Left ventricle myocardium inferior (tissue), 1 donor: ENCODE measurements around the gene KIF1C. TPM values are rescaled to one million over a fixed set of nuclear protein-coding genes. Genes with fewer than 3 reads are reported as not detected.
"Not testable (repeated sequence)": the region's sequence is repeated elsewhere in the genome, so short reads cannot be mapped to it uniquely, and the experiment has no call there.

Source experiments
- DNase-seq: peaks from one replicate; pipeline ENCODE4 v3.0.0-alpha.2; 2020
- H3K27ac ChIP-seq: fragments of 200-600 bp; replicated peaks from 2 replicates; pipeline ENCODE4 v1.8.0; 2021
- H3K27me3 ChIP-seq: fragments of 200-600 bp; 2 replicates; pipeline ENCODE4 v1.8.0; 2021; ENCODE audit warnings: low read depth
- H3K36me3 ChIP-seq: fragments of 200-600 bp; 2 replicates; pipeline ENCODE4 v1.8.0; 2021
- H3K4me1 ChIP-seq: fragments of 200-600 bp; 2 replicates; pipeline ENCODE4 v1.8.0; 2021
- H3K4me3 ChIP-seq: fragments of 200-600 bp; 2 replicates; pipeline ENCODE4 v1.8.0; 2021; ENCODE audit warnings: mild to moderate bottlenecking, moderate library complexity
- H3K9me3 ChIP-seq: fragments of 200-600 bp; replicated peaks from 2 replicates; pipeline ENCODE4 v1.8.0; 2021
- intact Hi-C: fragments of 100-400 bp; cut with micrococcal nuclease; formaldehyde crosslinking; loops from one replicate; pipeline ENCODE4 v1.11.0; 2022
- total RNA-seq: library from RNA; stranded (reverse); fragmentation: NEBNext Ultra II Directional; extraction: Animal tissue kit (Norgen Biotek cat#: 25700); gene quantifications from one replicate; pipeline ENCODE4 v1.2.1, GENCODE V29; 2021
- TF ChIP-seq, protein P1 (sequence below): fragments of 200-600 bp; IDR thresholded peaks from 2 replicates; pipeline ENCODE4 v1.8.0; 2021; ENCODE audit warnings: antibody characterized with exemption, mild to moderate bottlenecking, borderline replicate concordance
- donor health status: DM: no; HTN: yes; CAD: no; lungs with severe emphysema.

The KIF1C gene
- total RNA-seq, 1 donor from 2014 or later: 686 TPM

DNA sequence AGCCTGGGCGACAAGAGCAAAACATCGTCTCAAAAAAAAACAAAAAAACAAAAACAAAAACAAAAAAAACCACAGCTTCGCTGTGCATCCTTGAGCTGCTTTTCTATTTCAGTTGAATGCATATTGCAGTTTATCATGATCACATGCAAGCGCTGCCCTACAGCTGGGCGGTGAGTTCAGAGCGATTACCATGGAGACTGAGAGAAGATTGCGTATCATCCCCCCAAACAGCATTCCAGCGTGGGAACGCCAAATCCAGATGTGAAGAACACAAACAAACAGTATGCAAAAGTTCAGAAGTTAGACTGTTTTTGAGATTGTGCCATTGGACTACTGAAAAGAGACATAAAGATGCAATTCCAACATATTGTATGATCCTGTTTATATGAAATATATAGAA is 52.5 kb downstream of the KIF1C start:
- Histone ChIP-seq H3K4me1 (peaks cover 10% of the 10 kb centered on the region), H3K27ac (peak overlapping the region; percentile 75), H3K4me3 (no peak overlapping the region), H3K9me3 (no peaks in the 10 kb centered on the region), H3K27me3 (no peaks in the 10 kb centered on the region), H3K36me3 (no peaks in the 10 kb centered on the region)
- TF ChIP-seq, protein P1, sequence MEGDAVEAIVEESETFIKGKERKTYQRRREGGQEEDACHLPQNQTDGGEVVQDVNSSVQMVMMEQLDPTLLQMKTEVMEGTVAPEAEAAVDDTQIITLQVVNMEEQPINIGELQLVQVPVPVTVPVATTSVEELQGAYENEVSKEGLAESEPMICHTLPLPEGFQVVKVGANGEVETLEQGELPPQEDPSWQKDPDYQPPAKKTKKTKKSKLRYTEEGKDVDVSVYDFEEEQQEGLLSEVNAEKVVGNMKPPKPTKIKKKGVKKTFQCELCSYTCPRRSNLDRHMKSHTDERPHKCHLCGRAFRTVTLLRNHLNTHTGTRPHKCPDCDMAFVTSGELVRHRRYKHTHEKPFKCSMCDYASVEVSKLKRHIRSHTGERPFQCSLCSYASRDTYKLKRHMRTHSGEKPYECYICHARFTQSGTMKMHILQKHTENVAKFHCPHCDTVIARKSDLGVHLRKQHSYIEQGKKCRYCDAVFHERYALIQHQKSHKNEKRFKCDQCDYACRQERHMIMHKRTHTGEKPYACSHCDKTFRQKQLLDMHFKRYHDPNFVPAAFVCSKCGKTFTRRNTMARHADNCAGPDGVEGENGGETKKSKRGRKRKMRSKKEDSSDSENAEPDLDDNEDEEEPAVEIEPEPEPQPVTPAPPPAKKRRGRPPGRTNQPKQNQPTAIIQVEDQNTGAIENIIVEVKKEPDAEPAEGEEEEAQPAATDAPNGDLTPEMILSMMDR: no peak
- intact Hi-C loops: no loop called here
- no peak for DNase-seq

DNA sequence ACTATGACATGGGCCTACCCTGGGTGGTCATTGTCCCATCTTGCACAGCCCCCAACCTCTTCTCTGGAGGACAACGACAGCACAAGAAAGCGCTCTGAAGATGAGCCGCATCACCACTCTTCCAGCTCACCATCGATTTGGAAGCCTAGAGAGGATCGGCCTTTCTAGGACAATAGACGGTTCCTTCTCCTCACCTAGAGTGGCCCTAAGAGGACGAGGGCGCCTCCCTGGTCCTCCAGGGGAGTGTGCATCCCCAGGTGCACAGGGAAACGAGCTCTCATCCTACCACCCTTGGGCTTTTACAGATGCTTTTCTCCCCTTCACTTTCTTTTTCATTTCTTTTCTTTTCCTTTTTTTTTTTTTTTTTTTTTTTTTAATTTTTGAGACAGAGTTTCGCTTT is 57.8 kb downstream of the KIF1C start:
- Histone ChIP-seq H3K9me3 (no peaks in the 10 kb centered on the region), H3K27me3 (no peaks in the 10 kb centered on the region), H3K36me3 (no peaks in the 10 kb centered on the region), H3K27ac (no peak overlapping the region), H3K4me3 (no peak overlapping the region), H3K4me1 (no peaks in the 10 kb centered on the region)
- DNase-seq: no peak
- TF ChIP-seq, protein P1: no peak
- intact Hi-C loops: no loop called here

DNA sequence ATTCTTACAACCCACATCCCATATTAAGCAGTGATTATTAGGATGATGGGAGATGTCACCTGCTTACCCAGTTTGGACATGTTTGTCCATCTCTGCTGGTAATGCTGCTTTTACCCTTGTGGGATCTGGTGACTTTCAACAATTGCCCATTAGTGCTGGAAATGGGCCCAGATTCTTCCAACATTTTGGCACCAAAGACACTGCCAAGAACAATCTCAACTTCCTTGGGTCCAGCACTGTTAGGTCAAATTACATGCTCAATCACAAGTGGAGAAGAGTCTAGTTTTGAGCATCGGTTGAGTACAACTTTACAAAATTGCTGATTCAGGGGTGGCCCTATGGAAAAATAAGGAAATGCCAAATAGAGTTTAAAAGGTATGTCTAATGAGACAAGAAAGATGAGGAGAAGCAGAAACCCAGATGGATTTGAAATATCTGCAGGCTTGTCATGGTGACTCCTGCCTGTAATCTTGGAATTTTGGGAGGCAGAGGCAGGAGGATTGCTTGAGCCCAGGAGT is 67.5 kb downstream of the KIF1C start:
- intact Hi-C loops: no loop called here
- Histone ChIP-seq H3K4me3 (no peak overlapping the region), H3K27me3 (peaks cover 13% of the 10 kb centered on the region), H3K9me3 (no peaks in the 10 kb centered on the region), H3K4me1 (no peaks in the 10 kb centered on the region), H3K27ac (no peak overlapping the region), H3K36me3 (no peaks in the 10 kb centered on the region)
- TF ChIP-seq, protein P1: no peak
- DNase-seq: no peak

DNA sequence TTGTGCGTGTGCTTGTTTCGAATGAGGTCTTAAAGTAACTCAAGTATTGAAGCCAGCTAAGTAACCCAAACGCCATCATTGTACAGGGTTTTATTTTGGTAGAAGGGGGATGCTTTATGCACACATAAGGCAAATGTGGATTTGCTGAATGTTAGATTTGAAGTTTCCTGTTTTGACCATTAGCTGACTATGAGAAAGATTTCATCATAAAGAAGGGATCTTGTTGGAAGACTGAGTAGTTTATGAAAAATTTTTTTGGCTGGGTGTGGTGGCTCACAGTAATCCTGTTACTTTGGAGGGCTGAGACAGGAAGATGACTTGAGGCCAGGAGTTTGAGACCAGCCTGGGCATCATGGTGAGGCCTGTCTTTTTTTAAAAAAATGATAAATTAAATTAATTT is 70.5 kb downstream of the KIF1C start:
- no peak overlapping the region for H3K4me3 ChIP-seq
- H3K4me1 ChIP-seq: no peaks in the 10 kb centered on the region
- no peak for DNase-seq
- TF ChIP-seq, protein P1: no peak
- H3K27me3 ChIP-seq: peaks cover 12% of the 10 kb centered on the region
- intact Hi-C loops: no loop called here
- H3K27ac ChIP-seq: no peak overlapping the region
- H3K9me3 ChIP-seq: no peaks in the 10 kb centered on the region
- H3K36me3 ChIP-seq: no peaks in the 10 kb centered on the region

DNA sequence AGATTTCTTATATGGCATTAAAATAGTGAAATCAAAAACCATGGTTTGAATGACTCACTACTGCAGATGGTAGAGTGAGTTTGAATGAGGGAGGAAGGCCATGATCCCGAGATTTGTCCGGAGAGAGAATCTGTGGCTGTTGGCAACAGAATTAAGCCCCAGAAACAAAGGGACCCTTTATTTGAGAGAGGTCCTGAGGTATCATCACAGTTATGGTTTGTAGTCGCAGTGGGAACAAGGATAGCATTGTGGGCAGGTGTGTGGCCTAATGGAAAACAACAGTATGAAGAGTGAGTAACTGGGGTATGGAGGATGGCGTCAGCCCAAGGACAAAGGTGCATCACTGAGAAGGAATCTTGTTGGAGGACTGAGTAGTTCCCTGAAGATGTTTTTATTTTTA is 72.0 kb downstream of the KIF1C start:
- Histone ChIP-seq H3K27me3 (peaks cover 14% of the 10 kb centered on the region), H3K9me3 (no peaks in the 10 kb centered on the region), H3K36me3 (no peaks in the 10 kb centered on the region), H3K4me3 (no peak overlapping the region), H3K4me1 (no peaks in the 10 kb centered on the region), H3K27ac (no peak overlapping the region)
- intact Hi-C loops: no loop called here
- no peak for DNase-seq
- TF ChIP-seq, protein P1: no peak

DNA sequence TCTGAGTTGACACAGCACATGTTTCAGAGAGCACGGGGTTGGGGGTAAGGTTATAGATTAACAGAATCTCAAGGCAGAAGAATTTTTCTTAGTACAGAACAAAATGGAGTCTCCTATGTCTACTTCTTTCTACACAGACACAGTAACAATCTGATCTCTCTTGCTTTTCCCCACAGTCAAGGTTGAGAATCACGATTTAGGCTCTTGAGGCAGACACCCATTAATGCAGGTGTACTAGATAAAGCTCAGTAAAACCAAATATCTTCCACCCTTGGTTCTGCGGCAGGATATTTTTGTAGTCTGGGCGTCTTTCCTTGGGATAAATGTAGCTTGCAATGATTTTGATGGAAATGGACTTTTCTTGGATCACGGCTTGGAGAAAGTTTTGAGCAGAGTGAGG is 77.7 kb downstream of the KIF1C start:
- Histone ChIP-seq H3K4me1 (peaks cover 33% of the 10 kb centered on the region), H3K27me3 (peaks cover 14% of the 10 kb centered on the region)
- H3K27ac ChIP-seq, intact Hi-C loops, H3K9me3 ChIP-seq, H3K36me3 ChIP-seq, H3K4me3 ChIP-seq, DNase-seq: not testable (repeated sequence)

DNA sequence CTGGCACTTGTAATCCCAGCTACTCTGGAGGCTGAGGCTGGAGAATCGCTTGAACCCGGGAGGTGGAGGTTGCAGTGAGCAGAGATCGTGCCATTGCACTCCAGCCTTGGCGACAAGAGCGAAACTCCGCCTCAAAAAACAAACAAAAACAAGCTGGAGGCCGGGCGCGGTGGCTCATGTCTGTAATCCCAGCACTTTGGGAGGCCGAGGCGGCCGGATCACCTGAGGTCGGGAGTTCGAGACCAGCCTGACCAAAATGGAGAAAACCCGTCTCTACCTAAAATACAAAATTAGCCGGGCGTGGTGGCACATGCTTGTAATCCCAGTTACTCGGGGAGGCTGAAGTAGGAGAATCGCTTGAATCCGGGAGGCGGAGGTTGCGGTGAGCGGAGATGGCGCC is 79.5 kb downstream of the KIF1C start:
- H3K9me3 ChIP-seq, H3K27me3 ChIP-seq, DNase-seq, H3K36me3 ChIP-seq, intact Hi-C loops: not testable (repeated sequence)
- peak overlapping the region; percentile 94 for H3K27ac ChIP-seq
- peak overlapping the region; percentile 99 for H3K4me3 ChIP-seq
- peaks cover 40% of the 10 kb centered on the region for H3K4me1 ChIP-seq
